Neural cell (in vitro differentiated cells): ENCODE measurements around the gene SCP2. TPM values are rescaled to one million over a fixed set of nuclear protein-coding genes. Genes with fewer than 3 reads are reported as not detected.

Experiments used
- H2AFZ ChIP-seq: fragments of 200-600, 300-800 bp; sonication (generic), shearing (Covaris generic); 2 replicates; pipeline ENCODE4 v1.6.0; 2014; ENCODE audit warnings: low read depth, mild to moderate bottlenecking, antibody characterized with exemption, low read length, moderate library complexity
- H3F3A ChIP-seq: fragments of 200-600 bp; shearing (Covaris generic); 2 replicates; pipeline ENCODE4 v1.6.1; 2016; ENCODE audit warnings: mild to moderate bottlenecking, moderate library complexity, mixed read lengths, antibody characterized with exemption, low read length; ENCODE audit not compliant: insufficient read depth, poor library complexity, severe bottlenecking
- H3K27ac ChIP-seq: fragments of 200-600, 300-800 bp; sonication (generic), shearing (Covaris generic); 2 replicates; pipeline ENCODE4 v1.5.1; 2014; ENCODE audit warnings: mild to moderate bottlenecking, low read length, moderate library complexity
- H3K27me3 ChIP-seq: fragments of 300-800, 200-600 bp; sonication (generic), shearing (Covaris generic); 2 replicates; pipeline ENCODE4 v1.6.0; 2014; ENCODE audit warnings: mild to moderate bottlenecking, low read depth, low read length, moderate library complexity; ENCODE audit not compliant: insufficient read depth
- H3K36me3 ChIP-seq: fragments of 300-800, 200-600 bp; sonication (generic), shearing (Covaris generic); 2 replicates; pipeline ENCODE4 v1.5.1; 2014; ENCODE audit warnings: mild to moderate bottlenecking, antibody characterized with exemption, low read length, moderate library complexity; ENCODE audit not compliant: insufficient read depth
- H3K4me2 ChIP-seq: fragments of 300-800, 200-600 bp; sonication (generic), shearing (Covaris generic); 2 replicates; pipeline ENCODE4 v1.6.0; 2014; ENCODE audit warnings: mild to moderate bottlenecking, low read length
- H3K4me3 ChIP-seq: fragments of 300-800, 200-600 bp; sonication (generic), shearing (Covaris generic); 2 replicates; pipeline ENCODE4 v1.5.1; 2014; ENCODE audit warnings: mild to moderate bottlenecking, low read length, moderate library complexity
- H3K79me2 ChIP-seq: fragments of 200-600 bp; shearing (Covaris generic); replicated peaks from 2 replicates; pipeline ENCODE4 v1.6.0; 2014; ENCODE audit warnings: mild to moderate bottlenecking, low read length, moderate library complexity; ENCODE audit not compliant: insufficient read depth
- H3K9ac ChIP-seq: fragments of 300-800, 200-600 bp; sonication (generic), shearing (Covaris generic); 2 replicates; pipeline ENCODE4 v1.6.1; 2016; ENCODE audit warnings: mild to moderate bottlenecking, low read length, mixed read lengths
- H3K9me2 ChIP-seq: fragments of 200-600 bp; shearing (Covaris generic); 2 replicates; pipeline ENCODE4 v1.6.1; 2016; ENCODE audit warnings: mild to moderate bottlenecking, low read length, mixed read lengths; ENCODE audit not compliant: insufficient read depth
- H3K9me3 ChIP-seq: fragments of 200-600, 300-800 bp; sonication (generic), shearing (Covaris generic); 2 replicates; pipeline ENCODE4 v1.6.1; 2016; ENCODE audit warnings: mild to moderate bottlenecking, mixed run types, low read length, moderate library complexity, mixed read lengths
- H4K20me1 ChIP-seq: fragments of 200-600 bp; shearing (Covaris generic); 2 replicates; pipeline ENCODE4 v1.6.1; 2016; ENCODE audit warnings: mild to moderate bottlenecking, mixed run types; ENCODE audit not compliant: insufficient read depth
- EP300 ChIP-seq: fragments of 450-650 bp; conservative IDR thresholded peaks from 2 replicates; pipeline ENCODE4 v1.6.1; 2014; ENCODE audit warnings: antibody characterized with exemption, mild to moderate bottlenecking, moderate library complexity; ENCODE audit not compliant: poor library complexity, severe bottlenecking
- EZH2 ChIP-seq: fragments of 200-600, 300-800 bp; shearing (Covaris generic), sonication (generic); IDR thresholded peaks from 2 replicates; pipeline ENCODE4 v1.6.1; 2014; ENCODE audit warnings: antibody characterized with exemption, low read length, borderline replicate concordance, mild to moderate bottlenecking; ENCODE audit not compliant: insufficient read depth, poor library complexity, severe bottlenecking
- MXI1 ChIP-seq: fragments of 450-650 bp; conservative IDR thresholded peaks from 2 replicates; pipeline ENCODE4 v1.6.1; 2014; ENCODE audit warnings: antibody characterized with exemption, mild to moderate bottlenecking; ENCODE audit not compliant: poor library complexity, severe bottlenecking
- POLR2AphosphoS5 ChIP-seq: IDR thresholded peaks from 2 replicates; pipeline ENCODE4 v1.6.1; 2012
- RAD21 ChIP-seq: fragments of 450-650 bp; conservative IDR thresholded peaks from 2 replicates; pipeline ENCODE4 v1.6.1; 2014; ENCODE audit warnings: antibody characterized with exemption, mild to moderate bottlenecking, moderate library complexity
- SMC3 ChIP-seq: fragments of 450-650 bp; conservative IDR thresholded peaks from 2 replicates; pipeline ENCODE4 v1.6.1; 2014; ENCODE audit warnings: antibody characterized with exemption, mild to moderate bottlenecking, moderate library complexity; ENCODE audit not compliant: poor library complexity
- TAF1 ChIP-seq: IDR thresholded peaks from 2 replicates; pipeline ENCODE4 v1.6.1; 2012; ENCODE audit warnings: low read depth
- polyA plus RNA-seq: library from polyadenylated mRNA; depleted of rRNA; stranded (reverse); fragments of >200 nt; gene quantifications from 2 replicates; pipeline ENCODE4 v1.2.3, GENCODE V29; 2014
- TF ChIP-seq, protein P1 (sequence below): IDR thresholded peaks from 2 replicates; pipeline ENCODE4 v1.6.1; 2012; ENCODE audit warnings: borderline replicate concordance
- TF ChIP-seq, protein P2 (sequence below): fragments of 450-650 bp; IDR thresholded peaks from 2 replicates; pipeline ENCODE4 v1.5.1; 2014; ENCODE audit warnings: antibody characterized with exemption, mild to moderate bottlenecking, moderate library complexity; ENCODE audit not compliant: poor library complexity, severe bottlenecking

The SCP2 gene
- polyA plus RNA-seq, 1 donor from 2014 or later = 182 TPM

DNA sequence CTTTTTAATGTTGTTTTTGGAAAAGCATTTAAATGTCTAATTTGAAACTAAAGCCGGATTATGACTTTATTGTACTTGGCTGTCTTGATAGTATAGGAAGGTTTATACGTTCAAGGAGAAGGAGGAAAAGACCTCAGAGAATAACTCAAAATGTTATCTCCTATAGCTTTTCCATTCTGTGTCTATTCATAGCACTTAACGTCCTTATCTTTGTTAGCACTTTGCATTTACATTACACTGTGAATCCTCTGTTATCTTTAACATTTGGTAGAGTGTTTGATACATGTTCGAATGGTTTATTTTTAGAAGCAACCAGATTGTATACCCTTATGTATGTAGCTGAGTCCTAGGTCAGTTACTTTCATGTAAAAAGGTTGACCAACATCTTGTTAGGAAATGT is 84.1 kb downstream of the SCP2 start:
- Histone ChIP-seq H4K20me1 (no peaks in the 10 kb centered on the region), H3K9ac (no peak overlapping the region), H3K79me2 (peaks cover 10% of the 10 kb centered on the region), H3K4me2 (no peak overlapping the region), H3K9me3 (no peaks in the 10 kb centered on the region), H3K4me3 (no peak overlapping the region), H3K36me3 (no peaks in the 10 kb centered on the region), H3F3A (no peaks in the 10 kb centered on the region), H3K27ac (no peak overlapping the region), H2AFZ (no peak overlapping the region), H3K27me3 (no peaks in the 10 kb centered on the region), H3K9me2 (no peaks in the 10 kb centered on the region)
- TF ChIP-seq RAD21 (no peak), SMC3 (no peak), EP300 (no peak), MXI1 (no peak), TAF1 (no peak), EZH2 (no peak)
- TF ChIP-seq, protein P1, sequence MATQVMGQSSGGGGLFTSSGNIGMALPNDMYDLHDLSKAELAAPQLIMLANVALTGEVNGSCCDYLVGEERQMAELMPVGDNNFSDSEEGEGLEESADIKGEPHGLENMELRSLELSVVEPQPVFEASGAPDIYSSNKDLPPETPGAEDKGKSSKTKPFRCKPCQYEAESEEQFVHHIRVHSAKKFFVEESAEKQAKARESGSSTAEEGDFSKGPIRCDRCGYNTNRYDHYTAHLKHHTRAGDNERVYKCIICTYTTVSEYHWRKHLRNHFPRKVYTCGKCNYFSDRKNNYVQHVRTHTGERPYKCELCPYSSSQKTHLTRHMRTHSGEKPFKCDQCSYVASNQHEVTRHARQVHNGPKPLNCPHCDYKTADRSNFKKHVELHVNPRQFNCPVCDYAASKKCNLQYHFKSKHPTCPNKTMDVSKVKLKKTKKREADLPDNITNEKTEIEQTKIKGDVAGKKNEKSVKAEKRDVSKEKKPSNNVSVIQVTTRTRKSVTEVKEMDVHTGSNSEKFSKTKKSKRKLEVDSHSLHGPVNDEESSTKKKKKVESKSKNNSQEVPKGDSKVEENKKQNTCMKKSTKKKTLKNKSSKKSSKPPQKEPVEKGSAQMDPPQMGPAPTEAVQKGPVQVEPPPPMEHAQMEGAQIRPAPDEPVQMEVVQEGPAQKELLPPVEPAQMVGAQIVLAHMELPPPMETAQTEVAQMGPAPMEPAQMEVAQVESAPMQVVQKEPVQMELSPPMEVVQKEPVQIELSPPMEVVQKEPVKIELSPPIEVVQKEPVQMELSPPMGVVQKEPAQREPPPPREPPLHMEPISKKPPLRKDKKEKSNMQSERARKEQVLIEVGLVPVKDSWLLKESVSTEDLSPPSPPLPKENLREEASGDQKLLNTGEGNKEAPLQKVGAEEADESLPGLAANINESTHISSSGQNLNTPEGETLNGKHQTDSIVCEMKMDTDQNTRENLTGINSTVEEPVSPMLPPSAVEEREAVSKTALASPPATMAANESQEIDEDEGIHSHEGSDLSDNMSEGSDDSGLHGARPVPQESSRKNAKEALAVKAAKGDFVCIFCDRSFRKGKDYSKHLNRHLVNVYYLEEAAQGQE = no peak

DNA sequence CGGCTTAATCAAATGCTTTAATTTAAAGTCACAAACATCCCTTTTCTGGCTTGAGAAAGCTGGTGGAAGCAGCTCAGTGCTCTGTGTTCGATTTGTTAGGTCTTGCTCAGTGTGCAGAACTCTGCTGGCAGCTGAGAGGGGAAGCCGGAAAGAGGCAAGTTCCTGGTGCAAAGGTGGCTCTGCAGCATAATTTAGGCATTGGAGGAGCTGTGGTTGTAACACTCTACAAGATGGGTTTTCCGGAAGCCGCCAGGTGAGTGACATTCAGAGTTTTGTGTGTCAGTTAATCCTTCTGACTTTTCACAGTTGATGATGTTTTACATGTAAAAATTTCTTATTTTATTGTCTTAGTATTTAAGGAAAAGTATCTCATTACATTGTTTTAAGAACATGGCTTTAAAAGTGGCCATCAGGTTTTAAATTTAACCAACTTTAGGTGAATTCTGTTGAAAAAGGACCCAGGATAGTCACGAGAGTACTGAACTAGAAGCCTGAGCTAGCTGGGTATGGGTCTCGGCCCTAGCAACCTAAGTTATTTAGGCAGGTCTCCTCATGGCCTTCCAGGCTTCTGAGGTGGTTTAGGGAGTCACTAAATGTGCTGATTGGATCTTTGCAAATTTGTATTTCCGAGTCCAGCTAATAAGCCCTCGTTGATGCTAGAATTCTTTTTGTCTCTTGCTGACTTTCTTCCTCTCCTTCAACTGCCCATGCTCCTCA is 87.9 kb downstream of the SCP2 start:
- Histone ChIP-seq H3K36me3 (no peaks in the 10 kb centered on the region), H2AFZ (peak overlapping the region; percentile 32), H3K9me3 (no peaks in the 10 kb centered on the region), H3K4me3 (peak overlapping the region; percentile 74), H3K9me2 (no peaks in the 10 kb centered on the region), H3K27ac (no peak overlapping the region), H3F3A (no peaks in the 10 kb centered on the region), H4K20me1 (no peaks in the 10 kb centered on the region), H3K4me2 (peak overlapping the region; percentile 40), H3K9ac (peak overlapping the region; percentile 53), H3K79me2 (peaks cover 10% of the 10 kb centered on the region), H3K27me3 (no peaks in the 10 kb centered on the region)
- peak; percentile 75 for TF ChIP-seq MXI1
- TF ChIP-seq RAD21 = peak; percentile 44
- TF ChIP-seq, protein P1 = no peak
- peak; percentile 27 for TF ChIP-seq POLR2AphosphoS5
- TF ChIP-seq EZH2 = no peak
- TF ChIP-seq EP300 = no peak
- TF ChIP-seq TAF1 = no peak
- peak; percentile 37 for TF ChIP-seq SMC3
- TF ChIP-seq, protein P2, sequence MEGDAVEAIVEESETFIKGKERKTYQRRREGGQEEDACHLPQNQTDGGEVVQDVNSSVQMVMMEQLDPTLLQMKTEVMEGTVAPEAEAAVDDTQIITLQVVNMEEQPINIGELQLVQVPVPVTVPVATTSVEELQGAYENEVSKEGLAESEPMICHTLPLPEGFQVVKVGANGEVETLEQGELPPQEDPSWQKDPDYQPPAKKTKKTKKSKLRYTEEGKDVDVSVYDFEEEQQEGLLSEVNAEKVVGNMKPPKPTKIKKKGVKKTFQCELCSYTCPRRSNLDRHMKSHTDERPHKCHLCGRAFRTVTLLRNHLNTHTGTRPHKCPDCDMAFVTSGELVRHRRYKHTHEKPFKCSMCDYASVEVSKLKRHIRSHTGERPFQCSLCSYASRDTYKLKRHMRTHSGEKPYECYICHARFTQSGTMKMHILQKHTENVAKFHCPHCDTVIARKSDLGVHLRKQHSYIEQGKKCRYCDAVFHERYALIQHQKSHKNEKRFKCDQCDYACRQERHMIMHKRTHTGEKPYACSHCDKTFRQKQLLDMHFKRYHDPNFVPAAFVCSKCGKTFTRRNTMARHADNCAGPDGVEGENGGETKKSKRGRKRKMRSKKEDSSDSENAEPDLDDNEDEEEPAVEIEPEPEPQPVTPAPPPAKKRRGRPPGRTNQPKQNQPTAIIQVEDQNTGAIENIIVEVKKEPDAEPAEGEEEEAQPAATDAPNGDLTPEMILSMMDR = no peak
